SU-DHL-6 (cell line): ENCODE results near the gene COG1.

Experiments
- H2AFZ ChIP-seq: fragments of 200-600 bp; sonication (generic); 2 replicates; pipeline ENCODE4 v1.6.1; 2014; ENCODE audit warnings: low read depth, mild to moderate bottlenecking, moderate library complexity, mixed read lengths, antibody characterized with exemption, low read length; ENCODE audit not compliant: severe bottlenecking
- H3F3A ChIP-seq: fragments of 200-600 bp; shearing (Covaris generic); 2 replicates; pipeline ENCODE4 v1.6.0; 2016; ENCODE audit warnings: antibody characterized with exemption, mild to moderate bottlenecking; ENCODE audit not compliant: insufficient read depth
- H3K27ac ChIP-seq: fragments of 200-600 bp; sonication (generic); 2 replicates; pipeline ENCODE4 v1.5.1; 2016; ENCODE audit warnings: low read depth, mild to moderate bottlenecking, low read length, moderate library complexity, mixed read lengths
- H3K27me3 ChIP-seq: fragments of 200-600 bp; sonication (generic), shearing (Covaris generic); 2 replicates; pipeline ENCODE4 v1.6.0; 2014; ENCODE audit warnings: mild to moderate bottlenecking, low read length
- H3K36me3 ChIP-seq: fragments of 200-600 bp; sonication (generic); 2 replicates; pipeline ENCODE4 v1.6.1; 2014; ENCODE audit warnings: mild to moderate bottlenecking, low read length, mixed read lengths
- H3K4me2 ChIP-seq: fragments of 300-600, 200-600 bp; shearing (Covaris generic), sonication (generic); 2 replicates; pipeline ENCODE4 v1.6.0; 2014; ENCODE audit warnings: low read length, low read depth, mild to moderate bottlenecking; ENCODE audit not compliant: poor library complexity, severe bottlenecking
- H3K4me3 ChIP-seq: fragments of 200-600 bp; sonication (generic); 2 replicates; pipeline ENCODE4 v1.5.1; 2014; ENCODE audit warnings: antibody characterized with exemption, low read length, mild to moderate bottlenecking, mixed read lengths; ENCODE audit not compliant: insufficient read depth, poor library complexity, severe bottlenecking
- H3K79me2 ChIP-seq: fragments of 200-600 bp; sonication (generic); 2 replicates; pipeline ENCODE4 v1.6.1; 2014; ENCODE audit warnings: mild to moderate bottlenecking, low read length, moderate library complexity; ENCODE audit not compliant: insufficient read depth
- H3K9ac ChIP-seq: fragments of 200-600 bp; sonication (generic); 2 replicates; pipeline ENCODE4 v1.7.0; 2014; ENCODE audit warnings: mild to moderate bottlenecking, low read length
- H3K9me2 ChIP-seq: fragments of 200-600 bp; sonication (generic); replicated peaks from 2 replicates; pipeline ENCODE4 v1.6.1; 2014; ENCODE audit warnings: low read length; ENCODE audit not compliant: insufficient read depth
- H3K9me3 ChIP-seq: fragments of 200-600 bp; sonication (generic); 2 replicates; pipeline ENCODE4 v1.6.1; 2014; ENCODE audit warnings: low read length, mixed read lengths; ENCODE audit not compliant: insufficient read depth
- H4K20me1 ChIP-seq: fragments of 200-600 bp; sonication (generic); 2 replicates; pipeline ENCODE4 v1.6.1; 2014; ENCODE audit warnings: low read depth, mild to moderate bottlenecking, antibody characterized with exemption, low read length, moderate library complexity, mixed read lengths
- CTCF ChIP-seq: fragments of 200-600 bp; sonication (generic); IDR thresholded peaks from one replicate; pipeline ENCODE4 v1.5.1; 2017; ENCODE audit warnings: antibody characterized with exemption, mild to moderate bottlenecking, low read length, moderate library complexity; ENCODE audit not compliant: insufficient read depth, poor library complexity, severe bottlenecking
- EZH2phosphoT487 ChIP-seq: fragments of 200-600 bp; sonication (generic), shearing (Covaris generic); conservative IDR thresholded peaks from 2 replicates; pipeline ENCODE4 v1.6.1; 2018; ENCODE audit warnings: mild to moderate bottlenecking, antibody characterized with exemption, low read length, moderate library complexity, mixed read lengths

Gene COG1

GRCh38 chr17:73175962-73176565, 16.8 kb upstream of the COG1 start:
- Histone ChIP-seq H3K27me3 (no peaks in the 10 kb centered on the region), H3K9ac (no peak overlapping the region), H3K27ac (no peak overlapping the region), H3K4me3 (no peak overlapping the region), H3K9me2 (no peaks in the 10 kb centered on the region), H3K4me2 (no peak overlapping the region), H3K9me3 (no peaks in the 10 kb centered on the region), H4K20me1 (no peaks in the 10 kb centered on the region), H2AFZ (no peak overlapping the region), H3K79me2 (no peaks in the 10 kb centered on the region), H3F3A (no peaks in the 10 kb centered on the region), H3K36me3 (no peaks in the 10 kb centered on the region)
- no peak for TF ChIP-seq CTCF
- no peak for TF ChIP-seq EZH2phosphoT487

- Histone ChIP-seq H4K20me1 (no peaks in the 10 kb centered on the region), H3K4me3 (no peak overlapping the region), H3K9me3 (no peaks in the 10 kb centered on the region), H3K27me3 (no peaks in the 10 kb centered on the region), H3F3A (no peaks in the 10 kb centered on the region), H3K36me3 (no peaks in the 10 kb centered on the region), H3K79me2 (no peaks in the 10 kb centered on the region), H3K4me2 (no peak overlapping the region), H3K9me2 (no peaks in the 10 kb centered on the region), H3K9ac (no peak overlapping the region), H2AFZ (no peak overlapping the region), H3K27ac (no peak overlapping the region)
- TF ChIP-seq CTCF (no peak), EZH2phosphoT487 (no peak)
These were observed 13.5 kb upstream of the COG1 start for GRCh38 chr17:73179387-73179786.

GRCh38 chr17:73179878-73180277, 13.0 kb upstream of the COG1 start:
- Histone ChIP-seq H3K9me3 (no peaks in the 10 kb centered on the region), H3K9ac (no peak overlapping the region), H3K9me2 (no peaks in the 10 kb centered on the region), H3K27ac (no peak overlapping the region), H3K4me3 (no peak overlapping the region), H2AFZ (no peak overlapping the region), H4K20me1 (no peaks in the 10 kb centered on the region), H3K4me2 (no peak overlapping the region), H3K79me2 (no peaks in the 10 kb centered on the region), H3K36me3 (no peaks in the 10 kb centered on the region), H3F3A (no peaks in the 10 kb centered on the region), H3K27me3 (no peaks in the 10 kb centered on the region)
- no peak for TF ChIP-seq EZH2phosphoT487
- TF ChIP-seq CTCF, result no peak
